KOPT-K1 (cell line): ENCODE measurements around the gene TBCCD1.

Source experiments
- H3K27ac ChIP-seq: fragments of 200-600 bp; sonication (generic); 2 replicates; pipeline ENCODE4 v1.5.1; 2016; ENCODE audit warnings: antibody characterized with exemption, mild to moderate bottlenecking, low read depth, low read length; ENCODE audit not compliant: poor library complexity, severe bottlenecking
- H3K36me3 ChIP-seq: fragments of 200-600 bp; sonication (generic); 2 replicates; pipeline ENCODE4 v1.5.1; 2017; ENCODE audit warnings: antibody characterized with exemption, mild to moderate bottlenecking, low read length, moderate library complexity; ENCODE audit not compliant: insufficient read depth
- H3K9me3 ChIP-seq: fragments of 200-600 bp; sonication (generic); 2 replicates; pipeline ENCODE4 v1.5.1; 2017; ENCODE audit warnings: antibody characterized with exemption, low read length, mild to moderate bottlenecking; ENCODE audit not compliant: insufficient read depth, poor library complexity, severe bottlenecking

TBCCD1 gene

GRCh38 chr3:186600896-186601295 is 33.8 kb upstream of the TBCCD1 start:
- no peaks in the 10 kb centered on the region for H3K9me3 ChIP-seq
- H3K27ac ChIP-seq: no peak overlapping the region
- no peaks in the 10 kb centered on the region for H3K36me3 ChIP-seq

- H3K27ac ChIP-seq: no peak overlapping the region
- no peaks in the 10 kb centered on the region for H3K9me3 ChIP-seq
- no peaks in the 10 kb centered on the region for H3K36me3 ChIP-seq
Observed at GRCh38 chr3:186599785-186600166, 32.6 kb upstream of the TBCCD1 start.

GRCh38 chr3:186599142-186599784 is 32.1 kb upstream of the TBCCD1 start:
- no peaks in the 10 kb centered on the region for H3K9me3 ChIP-seq
- no peak overlapping the region for H3K27ac ChIP-seq
- no peaks in the 10 kb centered on the region for H3K36me3 ChIP-seq

- Histone ChIP-seq H3K36me3 (no peaks in the 10 kb centered on the region), H3K27ac (no peak overlapping the region)
Observed at GRCh38 chr3:186598794-186599141, 31.6 kb upstream of the TBCCD1 start.

GRCh38 chr3:186598108-186598784 is 31.1 kb upstream of the TBCCD1 start:
- H3K36me3 ChIP-seq: no peaks in the 10 kb centered on the region
- H3K27ac ChIP-seq: no peak overlapping the region
- no peaks in the 10 kb centered on the region for H3K9me3 ChIP-seq

More at GRCh38 chr3:186598794-186599141, 31.6 kb upstream of the TBCCD1 start:
- H3K9me3 ChIP-seq: no peaks in the 10 kb centered on the region

DNA sequence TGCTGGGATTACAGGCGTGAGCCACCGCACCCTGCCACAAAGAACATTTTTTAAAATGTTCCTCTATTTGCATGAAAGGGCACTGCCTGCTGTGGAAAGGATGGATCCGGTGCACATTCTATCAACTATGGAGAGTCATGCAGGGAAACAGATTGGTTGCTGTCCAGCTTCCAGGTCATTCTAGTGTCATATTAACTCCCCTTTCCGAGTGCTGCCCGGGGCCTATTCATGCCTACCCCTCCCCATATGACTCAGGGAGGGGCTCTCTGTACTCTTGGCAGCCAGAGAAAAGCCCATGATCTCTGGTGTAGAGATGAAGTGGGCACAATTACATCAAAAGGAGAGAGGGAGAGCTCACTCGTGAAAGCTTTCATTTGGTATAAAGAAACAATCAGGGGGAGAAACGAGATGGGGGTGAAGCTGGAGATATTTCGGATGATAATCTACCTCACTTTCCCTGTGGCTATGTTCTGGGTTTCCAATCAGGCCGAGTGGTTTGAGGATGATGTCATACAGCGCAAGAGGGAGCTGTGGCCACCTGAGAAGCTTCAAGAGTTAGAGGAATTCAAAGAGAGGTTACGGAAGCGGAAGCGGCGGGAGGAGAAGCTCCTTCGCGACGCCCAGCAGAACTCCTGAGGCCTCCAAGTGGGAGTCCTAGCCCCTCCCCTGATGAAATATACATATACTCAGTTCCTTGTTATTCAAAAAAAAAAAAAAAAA is 29.6 kb upstream of the TBCCD1 start:
- Histone ChIP-seq H3K9me3 (no peaks in the 10 kb centered on the region), H3K36me3 (no peaks in the 10 kb centered on the region), H3K27ac (no peak overlapping the region)

GRCh38 chr3:186594591-186595113 is 27.5 kb upstream of the TBCCD1 start:
- no peaks in the 10 kb centered on the region for H3K36me3 ChIP-seq
- H3K27ac ChIP-seq: no peak overlapping the region

GRCh38 chr3:186593862-186594261 is 26.7 kb upstream of the TBCCD1 start:
- Histone ChIP-seq H3K36me3 (no peaks in the 10 kb centered on the region), H3K27ac (no peak overlapping the region), H3K9me3 (no peaks in the 10 kb centered on the region)

More at GRCh38 chr3:186594591-186595113, 27.5 kb upstream of the TBCCD1 start:
- no peaks in the 10 kb centered on the region for H3K9me3 ChIP-seq

- H3K9me3 ChIP-seq: no peaks in the 10 kb centered on the region
- no peak overlapping the region for H3K27ac ChIP-seq
- H3K36me3 ChIP-seq: no peaks in the 10 kb centered on the region
Observed at GRCh38 chr3:186592682-186593081, 25.5 kb upstream of the TBCCD1 start.

- Histone ChIP-seq H3K9me3 (no peaks in the 10 kb centered on the region), H3K27ac (no peak overlapping the region), H3K36me3 (peaks cover 7% of the 10 kb centered on the region)
Observed at GRCh38 chr3:186590580-186591295, 23.6 kb upstream of the TBCCD1 start.

GRCh38 chr3:186589856-186590579 is 22.9 kb upstream of the TBCCD1 start:
- Histone ChIP-seq H3K9me3 (no peaks in the 10 kb centered on the region), H3K27ac (no peak overlapping the region), H3K36me3 (peaks cover 14% of the 10 kb centered on the region)

- H3K27ac ChIP-seq: no peak overlapping the region
- H3K9me3 ChIP-seq: no peaks in the 10 kb centered on the region
- H3K36me3 ChIP-seq: peaks cover 23% of the 10 kb centered on the region
Observed at GRCh38 chr3:186589121-186589520, 22.0 kb upstream of the TBCCD1 start.

DNA sequence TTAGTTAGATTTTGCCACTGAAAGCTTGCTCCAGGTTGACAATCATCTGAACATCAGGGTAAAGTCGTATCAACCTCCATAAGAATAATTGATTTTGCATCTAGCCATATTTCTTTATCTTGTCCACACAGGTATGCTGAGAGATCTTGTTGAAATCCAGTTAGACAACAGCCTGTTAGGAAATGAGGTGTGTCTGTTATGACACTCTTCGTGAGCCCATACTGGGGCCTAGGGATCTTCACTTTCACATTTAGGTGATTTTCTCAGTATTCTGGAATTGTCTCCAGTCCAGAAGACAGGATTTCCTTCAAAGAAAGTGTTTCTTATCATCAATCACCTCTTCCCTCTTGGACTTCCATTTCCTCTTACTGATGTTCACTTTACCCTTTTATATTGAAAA is 21.5 kb upstream of the TBCCD1 start:
- H3K27ac ChIP-seq: no peak overlapping the region
- H3K9me3 ChIP-seq: no peaks in the 10 kb centered on the region

GRCh38 chr3:186587183-186587582 is 20.0 kb upstream of the TBCCD1 start:
- peaks cover 42% of the 10 kb centered on the region for H3K36me3 ChIP-seq
- no peaks in the 10 kb centered on the region for H3K9me3 ChIP-seq
- no peak overlapping the region for H3K27ac ChIP-seq

More for the DNA sequence above, 21.5 kb upstream of the TBCCD1 start:
- peaks cover 28% of the 10 kb centered on the region for H3K36me3 ChIP-seq
